HL-60/S4 (cell line): ENCODE measurements around the gene TRAF2.

Experiments used
- in situ Hi-C: fragments of 300-500 bp; cut with MboI; formaldehyde crosslinking; loops from 2 replicates; pipeline ENCODE4 v1.14.3; 2022; ENCODE audit warnings: low sequenced_read_pairs

The TRAF2 gene

DNA sequence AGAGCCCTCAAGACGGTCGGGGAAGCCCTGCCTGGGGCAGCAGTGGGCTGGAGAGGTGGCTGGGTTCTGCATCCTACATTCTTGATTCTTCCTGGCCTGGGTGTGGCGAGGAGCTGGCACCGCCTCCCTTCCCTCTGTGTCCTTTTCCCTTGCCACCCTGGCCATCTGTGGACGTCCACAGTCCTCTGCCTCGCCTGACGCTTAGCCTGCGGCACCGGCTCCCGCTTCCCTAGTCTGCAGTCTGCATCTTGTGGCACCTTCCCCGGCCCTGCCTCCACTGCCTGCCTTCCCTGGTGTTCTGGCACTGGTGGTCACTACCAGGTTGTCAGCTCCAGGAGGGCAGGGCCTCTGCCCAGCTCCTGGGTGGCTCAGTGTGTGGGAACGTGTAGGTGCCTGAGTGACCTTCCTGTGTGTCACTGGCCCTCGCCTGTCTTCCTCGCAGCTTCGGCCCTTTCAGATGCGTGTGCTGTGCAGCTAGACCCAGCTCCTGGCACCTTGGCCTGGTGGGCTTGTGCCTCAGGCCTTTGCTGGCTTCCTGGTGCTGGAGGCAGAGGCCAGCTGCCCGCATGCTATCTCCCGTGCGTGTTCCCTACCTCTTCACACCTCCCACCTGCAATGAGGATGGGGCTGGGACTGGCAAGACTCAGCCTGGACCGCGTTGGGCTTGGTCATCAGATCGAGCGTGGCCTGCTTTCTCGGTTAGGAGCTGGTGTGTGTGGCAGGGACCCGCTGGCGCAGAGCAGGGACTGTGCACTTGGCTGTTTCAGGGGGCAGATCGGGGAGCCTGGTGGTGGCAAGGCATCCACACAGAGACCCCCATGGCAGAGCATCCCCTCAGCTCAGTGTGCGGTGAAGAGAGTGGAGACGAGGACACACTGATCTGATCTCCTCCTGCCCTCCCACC is 20.9 kb downstream of the TRAF2 start:
- in situ Hi-C loops = no loop called here

DNA sequence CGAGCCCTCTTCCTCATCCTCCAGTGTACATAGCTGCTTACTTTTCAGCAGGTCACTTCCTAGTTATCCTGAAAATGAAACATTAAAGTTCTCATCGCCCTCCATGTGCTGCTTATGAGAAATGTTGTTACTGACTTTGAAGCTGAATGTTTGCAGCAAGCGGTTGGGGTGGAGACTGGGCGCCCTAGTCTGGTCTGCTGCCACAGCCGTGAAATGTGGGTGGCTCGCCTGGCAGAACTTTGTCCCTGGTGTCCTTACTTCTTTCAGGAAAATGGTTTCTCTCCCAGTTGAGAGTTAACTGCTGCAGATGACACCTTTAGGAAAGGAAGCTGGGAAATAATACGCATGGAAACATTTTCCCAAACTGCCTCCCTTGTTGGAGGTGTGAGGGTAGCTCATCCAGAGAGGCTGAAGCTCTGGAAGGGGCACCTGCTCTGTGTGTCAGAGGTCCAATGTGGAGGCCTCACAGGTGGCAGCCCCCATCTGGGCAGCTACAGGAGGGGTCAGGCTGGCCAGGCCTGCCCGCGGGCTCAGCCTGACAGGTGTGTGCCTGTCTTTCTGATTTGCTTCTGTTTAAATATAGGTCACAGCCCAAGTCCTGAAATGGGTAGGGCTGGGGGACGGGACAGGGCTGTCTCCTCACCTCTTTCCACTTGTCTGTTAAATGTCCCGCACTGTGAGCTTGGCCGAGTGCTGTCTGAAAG is 24.0 kb downstream of the TRAF2 start:
- in situ Hi-C loops = no loop called here

- in situ Hi-C loops = no loop called here
Observed at GRCh38 chr9:136910901-136911245, 24.6 kb downstream of the TRAF2 start.

GRCh38 chr9:136913701-136914438 is 27.6 kb downstream of the TRAF2 start:
- in situ Hi-C loops = no loop called here

GRCh38 chr9:136915632-136916329 is 29.5 kb downstream of the TRAF2 start:
- in situ Hi-C loops = no loop called here

DNA sequence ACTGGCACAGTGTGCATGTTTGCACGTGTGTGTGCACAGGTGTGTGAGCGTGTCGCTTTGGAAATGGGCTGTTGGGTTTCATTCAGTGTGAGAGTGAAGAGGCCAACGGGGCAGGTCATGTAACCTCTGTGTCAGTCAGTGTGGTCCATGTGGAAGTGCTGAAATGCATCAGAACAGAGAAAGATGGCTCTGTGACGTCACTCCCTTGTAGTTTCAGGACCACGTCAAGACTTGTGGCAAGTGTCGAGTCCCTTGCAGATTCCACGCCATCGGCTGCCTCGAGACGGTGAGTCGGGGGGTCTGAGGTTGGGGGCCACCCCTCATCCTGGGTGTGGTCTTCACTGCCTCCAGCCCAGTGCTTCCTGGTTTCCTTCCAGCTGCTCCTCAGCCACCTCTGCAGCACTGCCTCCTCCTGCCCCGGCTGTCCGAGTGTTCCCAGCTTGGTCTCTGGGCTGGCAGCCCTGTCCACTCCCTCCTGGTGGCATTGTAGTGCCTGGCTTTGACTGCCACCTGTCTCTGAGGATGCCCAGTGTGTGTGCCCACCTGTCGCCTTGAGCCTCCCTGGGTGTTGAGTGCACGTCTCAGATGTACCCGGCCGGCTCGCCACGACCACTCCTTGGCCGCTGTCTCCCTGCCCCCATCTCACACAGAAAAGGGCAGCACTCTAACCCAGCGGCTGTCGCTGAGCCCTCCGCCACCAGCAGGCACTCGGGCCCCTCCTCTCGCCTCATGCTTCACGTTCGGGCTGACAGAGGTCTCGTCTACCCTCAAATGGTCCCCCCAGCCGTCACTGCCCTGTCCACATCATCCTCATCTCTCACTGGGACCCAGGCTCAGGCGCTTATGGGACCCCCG is 30.2 kb downstream of the TRAF2 start:
- in situ Hi-C loops = no loop called here

DNA sequence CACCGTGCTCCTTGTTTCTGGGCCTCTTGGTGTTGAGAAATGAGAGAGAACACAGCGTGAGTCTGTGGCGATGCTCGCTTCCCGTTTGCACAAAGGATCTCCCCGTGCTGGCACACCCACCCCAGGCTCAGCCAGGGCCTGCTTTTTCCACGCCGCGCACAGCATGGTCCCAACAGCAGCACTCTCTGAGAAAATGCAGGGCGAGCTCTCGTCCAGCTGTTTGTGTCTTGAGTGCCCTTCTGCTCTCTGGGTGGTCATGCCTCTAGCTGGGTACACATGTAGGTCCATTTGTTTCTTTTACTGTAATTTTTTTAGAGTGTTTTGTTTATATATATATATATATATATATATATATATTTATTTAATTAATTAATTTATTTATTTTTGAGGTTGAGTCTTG is 31.6 kb downstream of the TRAF2 start:
- in situ Hi-C loops = no loop called here

- in situ Hi-C loops = no loop called here
Observed at GRCh38 chr9:136920069-136920468, 33.8 kb downstream of the TRAF2 start.

- in situ Hi-C loops = no loop called here
Observed at GRCh38 chr9:136920734-136921231, 34.5 kb downstream of the TRAF2 start.

- in situ Hi-C loops = no loop called here
Observed at GRCh38 chr9:136921307-136921706, 35.0 kb downstream of the TRAF2 start.

- in situ Hi-C loops = no loop called here
Observed at GRCh38 chr9:136921718-136922117, 35.4 kb downstream of the TRAF2 start.

- in situ Hi-C loops = no loop called here
Observed at GRCh38 chr9:136922540-136922939, 36.2 kb downstream of the TRAF2 start.

DNA sequence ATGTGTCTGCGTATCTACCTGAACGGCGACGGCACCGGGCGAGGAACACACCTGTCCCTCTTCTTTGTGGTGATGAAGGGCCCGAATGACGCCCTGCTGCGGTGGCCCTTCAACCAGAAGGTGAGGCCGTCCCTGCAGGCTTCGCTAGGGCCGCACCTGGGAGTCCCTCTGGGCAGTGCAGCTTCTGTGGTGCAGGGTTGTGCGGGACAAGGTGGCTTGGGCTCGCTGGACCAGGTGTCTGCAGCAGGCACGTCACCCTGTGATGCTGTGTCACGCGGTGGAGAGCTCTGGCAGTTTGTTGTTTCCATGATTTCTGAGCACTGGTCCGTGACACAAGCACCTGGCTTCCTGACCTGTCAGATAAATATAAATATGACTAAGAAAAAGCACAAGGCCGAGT is 37.6 kb downstream of the TRAF2 start:
- in situ Hi-C loops = no loop called here

DNA sequence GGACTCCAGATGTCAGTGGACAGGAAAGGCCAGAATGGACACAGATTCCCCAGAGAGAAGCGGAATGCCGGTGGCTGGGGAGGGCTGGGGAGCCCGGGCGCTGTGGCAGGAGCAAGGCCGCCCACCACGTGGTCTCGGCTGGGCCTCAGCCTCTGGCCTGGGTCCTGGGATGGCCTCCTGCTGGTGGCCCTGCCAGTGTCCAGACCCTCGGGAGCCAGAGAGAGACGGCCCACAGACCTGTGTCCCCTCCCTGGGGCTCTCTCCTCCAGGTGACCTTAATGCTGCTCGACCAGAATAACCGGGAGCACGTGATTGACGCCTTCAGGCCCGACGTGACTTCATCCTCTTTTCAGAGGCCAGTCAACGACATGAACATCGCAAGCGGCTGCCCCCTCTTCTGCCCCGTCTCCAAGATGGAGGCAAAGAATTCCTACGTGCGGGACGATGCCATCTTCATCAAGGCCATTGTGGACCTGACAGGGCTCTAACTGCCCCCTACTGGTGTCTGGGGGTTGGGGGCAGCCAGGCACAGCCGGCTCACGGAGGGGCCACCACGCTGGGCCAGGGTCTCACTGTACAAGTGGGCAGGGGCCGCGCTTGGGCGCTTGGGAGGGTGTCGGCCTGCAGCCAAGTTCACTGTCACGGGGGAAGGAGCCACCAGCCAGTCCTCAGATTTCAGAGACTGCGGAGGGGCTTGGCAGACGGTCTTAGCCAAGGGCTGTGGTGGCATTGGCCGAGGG is 39.3 kb downstream of the TRAF2 start:
- in situ Hi-C loops = no loop called here

DNA sequence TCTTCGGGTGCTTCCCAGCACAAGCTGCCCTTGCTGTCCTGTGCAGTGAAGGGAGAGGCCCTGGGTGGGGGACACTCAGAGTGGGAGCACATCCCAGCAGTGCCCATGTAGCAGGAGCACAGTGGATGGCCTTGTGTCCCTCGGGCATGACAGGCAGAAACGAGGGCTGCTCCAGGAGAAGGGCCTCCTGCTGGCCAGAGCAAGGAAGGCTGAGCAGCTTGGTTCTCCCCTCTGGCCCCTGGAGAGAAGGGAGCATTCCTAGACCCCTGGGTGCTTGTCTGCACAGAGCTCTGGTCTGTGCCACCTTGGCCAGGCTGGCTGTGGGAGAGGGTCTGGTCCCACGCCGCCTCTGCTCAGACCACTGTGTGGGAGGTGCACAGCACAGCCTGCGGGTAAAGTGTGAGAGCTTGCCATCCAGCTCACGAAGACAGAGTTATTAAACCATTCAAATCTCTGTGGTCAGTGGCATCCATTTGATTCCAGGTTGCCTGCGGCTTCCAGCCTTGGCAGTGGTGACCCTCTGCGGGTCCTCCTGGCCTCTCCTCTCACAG is 39.9 kb downstream of the TRAF2 start:
- in situ Hi-C loops = no loop called here

DNA sequence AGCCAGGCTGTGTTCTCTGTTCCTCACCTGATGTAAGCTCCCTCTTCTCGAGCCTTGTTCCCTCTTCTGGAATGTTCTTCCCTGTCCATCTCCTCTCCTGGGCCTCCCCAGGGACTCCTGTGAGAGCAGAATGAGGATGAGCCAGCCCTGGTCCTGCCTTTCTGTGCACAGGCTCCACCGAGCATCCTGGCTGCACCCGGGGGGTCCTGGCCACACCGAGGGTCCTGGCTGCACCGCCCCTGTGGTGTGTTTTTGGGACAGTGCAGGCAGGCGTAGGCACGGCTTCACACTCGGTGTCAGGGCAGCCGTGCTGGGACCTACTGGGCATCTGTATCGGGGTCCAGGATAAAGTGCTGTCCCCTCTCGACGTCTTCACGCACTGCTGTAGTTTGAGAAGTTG is 40.4 kb downstream of the TRAF2 start:
- in situ Hi-C loops = no loop called here

GRCh38 chr9:136927343-136928271 is 41.3 kb downstream of the TRAF2 start:
- in situ Hi-C loops = no loop called here

GRCh38 chr9:136928591-136928990 is 42.3 kb downstream of the TRAF2 start:
- in situ Hi-C loops = no loop called here
